ENCODE results near the gene FMN1.

Gene FMN1

DNA sequence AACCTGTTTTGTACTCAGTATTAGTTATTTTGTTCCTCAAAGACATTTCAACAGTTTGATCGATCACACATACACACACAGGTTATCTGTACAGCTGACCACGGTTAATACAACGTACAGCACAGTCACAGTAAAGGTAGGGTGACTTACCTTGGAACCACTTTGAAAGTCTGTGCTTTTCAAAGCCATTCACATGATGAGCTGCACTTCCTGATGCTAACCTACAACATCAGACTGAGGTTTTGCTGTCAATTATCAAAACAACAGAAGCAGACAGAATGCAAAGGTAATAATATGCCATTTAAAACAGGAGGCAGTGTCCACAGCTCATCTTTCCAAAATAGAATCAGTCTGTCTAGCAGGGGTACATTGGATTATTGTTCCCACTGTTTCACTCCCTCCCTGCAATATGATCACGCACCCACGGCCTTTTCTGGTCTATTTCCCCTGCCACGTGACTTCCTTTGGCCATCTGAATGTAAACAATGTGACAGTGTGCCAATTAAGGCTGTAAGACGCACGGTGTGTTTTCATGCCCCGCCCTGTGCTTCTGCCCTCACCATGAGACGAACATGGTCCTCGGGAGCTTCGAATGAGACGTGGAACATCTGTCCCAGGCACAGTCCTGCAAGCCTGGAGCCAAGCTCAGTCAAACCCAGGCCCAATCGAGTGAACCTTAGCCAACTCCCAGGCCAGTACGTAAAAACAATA, 102.4 kb downstream of the FMN1 start:
- Histone ChIP-seq H3K27ac (ENCODE audit: low read depth, low read length) (no peak overlapping the region), H3K4me1 (ENCODE audit: control insufficient read depth, insufficient read depth, low read length, unreplicated experiment) (peaks cover 1% of the 10 kb centered on the region), H3K79me2 (ENCODE audit: control insufficient read depth, insufficient read depth, low read length, unreplicated experiment) (no peaks in the 10 kb centered on the region), H3K27me3 (ENCODE audit: insufficient read depth, low read length) (no peaks in the 10 kb centered on the region), H3K4me3 (ENCODE audit: low read depth, low read length) (no peak overlapping the region), H2AFZ (ENCODE audit: low read length, unreplicated experiment) (no peak overlapping the region), H3K36me3 (ENCODE audit: insufficient read depth, low read length) (no peaks in the 10 kb centered on the region)

DNA sequence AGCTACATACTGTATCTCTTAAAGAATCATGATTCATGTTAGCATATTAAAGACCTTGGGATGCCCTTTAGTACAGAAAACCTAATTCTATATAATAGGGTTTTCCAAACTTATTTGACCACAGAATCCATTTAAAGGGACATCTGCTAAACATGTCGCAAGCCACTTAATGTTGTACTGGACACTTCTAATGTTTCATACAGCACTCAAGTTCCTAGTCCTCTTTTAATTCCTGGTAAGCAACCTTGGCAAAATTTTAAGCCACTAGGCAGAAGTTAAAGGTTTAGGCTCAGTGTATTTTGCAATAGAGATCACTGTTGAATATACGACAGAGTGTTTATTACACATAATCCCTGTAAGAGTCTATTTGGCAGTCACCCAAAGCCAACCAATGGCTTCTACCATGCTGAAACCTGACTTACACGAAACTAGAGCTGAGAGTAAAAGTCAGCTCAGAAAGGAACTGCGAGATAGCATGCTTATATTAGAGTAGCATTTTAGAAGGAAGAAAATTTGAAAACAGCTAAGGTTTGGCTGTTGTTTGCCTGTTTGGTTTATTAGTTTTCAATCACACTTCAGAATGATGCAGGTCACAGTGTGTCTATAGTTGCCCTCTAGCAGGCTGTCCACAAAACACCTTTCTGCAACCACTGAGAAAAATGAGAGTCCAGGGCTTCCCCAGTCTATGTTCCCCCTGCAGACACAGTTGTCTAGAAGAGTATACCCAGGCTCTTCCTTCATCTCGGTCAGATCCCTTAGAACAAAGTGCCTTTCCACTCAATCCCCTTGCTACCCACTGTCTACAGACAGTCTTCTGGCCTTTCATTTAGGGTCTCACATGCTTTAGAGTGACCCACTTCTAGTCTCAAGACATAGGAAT, 104.4 kb downstream of the FMN1 start:
- Histone ChIP-seq H3K27me3 (ENCODE audit: insufficient read depth, low read length) (no peaks in the 10 kb centered on the region), H3K27ac (ENCODE audit: low read depth, low read length) (no peak overlapping the region), H3K4me3 (ENCODE audit: low read depth, low read length) (no peak overlapping the region), H3K36me3 (ENCODE audit: insufficient read depth, low read length) (no peaks in the 10 kb centered on the region), H2AFZ (ENCODE audit: low read length, unreplicated experiment) (no peak overlapping the region), H3K79me2 (ENCODE audit: control insufficient read depth, insufficient read depth, low read length, unreplicated experiment) (no peaks in the 10 kb centered on the region), H3K4me1 (ENCODE audit: control insufficient read depth, insufficient read depth, low read length, unreplicated experiment) (peaks cover 4% of the 10 kb centered on the region)

DNA sequence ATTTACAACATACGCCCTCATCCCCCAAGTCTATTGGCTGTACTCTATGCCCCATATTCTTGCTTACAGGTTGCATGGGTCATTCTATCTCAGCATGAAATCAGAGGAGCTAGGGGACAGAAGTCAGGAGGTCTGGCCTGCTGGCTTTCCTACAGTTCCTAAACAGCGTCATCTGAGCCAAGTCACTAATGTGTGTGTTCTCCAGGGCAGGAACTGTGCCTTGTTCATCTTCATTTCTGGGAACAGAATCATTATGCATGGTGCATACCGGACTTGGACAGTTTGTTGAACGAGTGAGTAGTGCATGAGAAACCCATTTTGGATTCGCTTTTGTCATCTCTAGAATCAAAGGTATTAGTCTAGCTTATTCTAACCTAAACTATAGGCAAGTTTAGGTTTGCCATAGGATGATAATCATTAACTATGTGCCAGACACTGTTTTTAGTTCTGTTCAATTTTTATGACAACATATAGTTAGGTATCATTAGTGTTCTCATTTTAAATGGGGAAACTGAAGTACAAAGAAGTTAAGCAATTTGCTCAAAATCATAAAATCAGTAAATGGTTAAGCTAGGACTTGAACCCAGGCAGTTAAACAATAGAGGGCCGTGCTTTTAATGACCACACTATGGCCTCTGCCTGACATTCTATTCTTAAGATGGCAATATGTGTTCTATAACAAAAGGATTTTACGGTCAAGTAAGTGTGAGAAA, 105.2 kb downstream of the FMN1 start:
- no peaks in the 10 kb centered on the region for H3K27me3 ChIP-seq (ENCODE audit: insufficient read depth, low read length)
- no peaks in the 10 kb centered on the region for H3K79me2 ChIP-seq (ENCODE audit: control insufficient read depth, insufficient read depth, low read length, unreplicated experiment)
- H3K36me3 ChIP-seq (ENCODE audit: insufficient read depth, low read length) = no peaks in the 10 kb centered on the region
- H3K27ac ChIP-seq (ENCODE audit: low read depth, low read length) = no peak overlapping the region
- H3K4me1 ChIP-seq (ENCODE audit: control insufficient read depth, insufficient read depth, low read length, unreplicated experiment) = peaks cover 4% of the 10 kb centered on the region
- H3K4me3 ChIP-seq (ENCODE audit: low read depth, low read length) = no peak overlapping the region
- H2AFZ ChIP-seq (ENCODE audit: low read length, unreplicated experiment) = no peak overlapping the region

DNA sequence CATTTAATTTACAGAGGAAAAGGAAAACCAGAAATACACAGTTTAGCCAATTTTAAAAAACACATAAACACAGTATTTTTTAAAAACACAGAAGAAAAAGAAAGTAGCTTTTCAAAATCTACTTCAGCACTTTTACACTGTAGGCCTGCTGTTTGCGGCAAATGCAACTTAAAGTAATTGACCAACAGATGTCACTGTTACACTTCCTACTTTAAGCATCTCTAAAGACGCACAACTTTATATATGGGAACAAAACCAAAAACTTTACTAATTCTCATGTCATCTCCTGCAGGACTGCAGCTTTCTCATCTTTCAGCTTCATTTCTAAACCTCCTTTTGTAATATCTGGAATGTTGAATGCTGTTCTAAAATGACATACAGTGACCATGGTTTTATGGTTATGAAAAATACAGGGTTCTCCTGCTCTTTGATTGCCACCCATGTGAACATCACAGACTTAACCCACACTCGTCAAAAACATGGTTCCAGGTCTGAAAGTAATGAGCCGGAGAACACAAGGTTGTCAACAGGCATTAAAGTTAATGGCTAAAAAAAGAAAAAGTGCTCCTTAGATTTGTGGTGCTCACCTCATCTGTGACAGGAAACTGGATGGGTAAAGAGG, 107.9 kb downstream of the FMN1 start:
- H3K4me1 ChIP-seq (ENCODE audit: control insufficient read depth, insufficient read depth, low read length, unreplicated experiment) = peaks cover 4% of the 10 kb centered on the region
- H3K79me2 ChIP-seq (ENCODE audit: control insufficient read depth, insufficient read depth, low read length, unreplicated experiment) = no peaks in the 10 kb centered on the region
- no peak overlapping the region for H3K27ac ChIP-seq (ENCODE audit: low read depth, low read length)
- no peak overlapping the region for H3K4me3 ChIP-seq (ENCODE audit: low read depth, low read length)
- no peaks in the 10 kb centered on the region for H3K36me3 ChIP-seq (ENCODE audit: insufficient read depth, low read length)
- no peaks in the 10 kb centered on the region for H3K27me3 ChIP-seq (ENCODE audit: insufficient read depth, low read length)
- H2AFZ ChIP-seq (ENCODE audit: low read length, unreplicated experiment) = peak overlapping the region; percentile 28

- H3K36me3 ChIP-seq (ENCODE audit: insufficient read depth, low read length) = no peaks in the 10 kb centered on the region
- H2AFZ ChIP-seq (ENCODE audit: low read length, unreplicated experiment) = no peak overlapping the region
- no peaks in the 10 kb centered on the region for H3K79me2 ChIP-seq (ENCODE audit: control insufficient read depth, insufficient read depth, low read length, unreplicated experiment)
Measured at GRCh38 chr15:33084661-33085060, 109.9 kb downstream of the FMN1 start.

GRCh38 chr15:33083232-33084081, 111.1 kb downstream of the FMN1 start:
- Histone ChIP-seq H3K36me3 (ENCODE audit: insufficient read depth, low read length) (no peaks in the 10 kb centered on the region), H3K4me3 (ENCODE audit: low read depth, low read length) (no peak overlapping the region), H3K27me3 (ENCODE audit: insufficient read depth, low read length) (no peaks in the 10 kb centered on the region), H3K79me2 (ENCODE audit: control insufficient read depth, insufficient read depth, low read length, unreplicated experiment) (no peaks in the 10 kb centered on the region), H2AFZ (ENCODE audit: low read length, unreplicated experiment) (no peak overlapping the region), H3K27ac (ENCODE audit: low read depth, low read length) (no peak overlapping the region), H3K4me1 (ENCODE audit: control insufficient read depth, insufficient read depth, low read length, unreplicated experiment) (peaks cover 4% of the 10 kb centered on the region)

More at GRCh38 chr15:33084661-33085060, 109.9 kb downstream of the FMN1 start:
- Histone ChIP-seq H3K4me3 (ENCODE audit: low read depth, low read length) (no peak overlapping the region), H3K27ac (ENCODE audit: low read depth, low read length) (no peak overlapping the region), H3K27me3 (ENCODE audit: insufficient read depth, low read length) (no peaks in the 10 kb centered on the region), H3K4me1 (ENCODE audit: control insufficient read depth, insufficient read depth, low read length, unreplicated experiment) (peaks cover 4% of the 10 kb centered on the region)

DNA sequence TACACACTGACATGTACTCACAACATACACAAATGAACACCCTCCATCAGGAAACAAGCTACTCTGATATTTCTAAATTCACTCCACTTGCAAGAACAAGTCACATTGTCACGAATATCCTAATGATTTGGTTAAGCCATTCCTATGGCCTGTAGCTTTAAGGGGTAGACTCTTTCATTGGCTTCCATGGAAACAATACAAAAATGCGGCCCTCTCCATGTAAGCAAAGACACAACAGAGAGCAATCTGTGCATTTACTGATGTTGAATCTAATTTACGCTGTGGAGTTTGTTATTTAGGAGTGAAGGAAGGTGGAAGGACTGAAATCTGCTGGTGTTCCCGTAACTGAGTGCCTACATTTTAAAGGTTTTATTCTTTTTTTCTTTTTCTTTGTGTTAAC, 114.5 kb downstream of the FMN1 start:
- H3K27ac ChIP-seq (ENCODE audit: low read depth, low read length) = no peak overlapping the region
- no peaks in the 10 kb centered on the region for H3K4me1 ChIP-seq (ENCODE audit: control insufficient read depth, insufficient read depth, low read length, unreplicated experiment)
- no peak overlapping the region for H3K4me3 ChIP-seq (ENCODE audit: low read depth, low read length)
- no peaks in the 10 kb centered on the region for H3K36me3 ChIP-seq (ENCODE audit: insufficient read depth, low read length)
- H3K79me2 ChIP-seq (ENCODE audit: control insufficient read depth, insufficient read depth, low read length, unreplicated experiment) = no peaks in the 10 kb centered on the region
- H2AFZ ChIP-seq (ENCODE audit: low read length, unreplicated experiment) = no peak overlapping the region
- H3K27me3 ChIP-seq (ENCODE audit: insufficient read depth, low read length) = no peaks in the 10 kb centered on the region

- no peaks in the 10 kb centered on the region for H3K27me3 ChIP-seq (ENCODE audit: insufficient read depth, low read length)
- no peaks in the 10 kb centered on the region for H3K79me2 ChIP-seq (ENCODE audit: control insufficient read depth, insufficient read depth, low read length, unreplicated experiment)
- H3K36me3 ChIP-seq (ENCODE audit: insufficient read depth, low read length) = no peaks in the 10 kb centered on the region
Measured at GRCh38 chr15:33078607-33079006, 115.9 kb downstream of the FMN1 start.

DNA sequence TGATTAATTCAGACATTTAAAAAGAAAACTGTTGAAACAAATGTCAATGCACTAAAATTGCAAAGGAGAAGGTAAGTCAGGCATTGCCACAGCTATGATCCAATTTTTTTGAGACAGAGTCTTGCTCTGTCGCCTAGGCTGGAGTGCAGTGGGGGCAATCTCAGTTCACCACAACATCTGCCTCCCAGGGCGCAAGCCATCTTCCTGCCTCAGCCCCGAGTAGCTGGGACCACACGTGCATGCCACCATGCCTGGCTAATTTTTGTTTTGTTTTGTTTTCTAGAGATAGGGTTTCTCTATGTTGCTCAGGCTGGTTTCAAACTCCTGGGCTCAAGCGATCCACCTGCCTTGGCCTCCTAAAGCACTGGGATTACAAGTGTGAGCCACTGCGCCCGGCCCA, 117.6 kb downstream of the FMN1 start:
- H3K4me1 ChIP-seq (ENCODE audit: control insufficient read depth, insufficient read depth, low read length, unreplicated experiment) = no peaks in the 10 kb centered on the region
- H3K27me3 ChIP-seq (ENCODE audit: insufficient read depth, low read length) = peaks cover 4% of the 10 kb centered on the region; the same call in 1 of the 2 replicates
- no peaks in the 10 kb centered on the region for H3K36me3 ChIP-seq (ENCODE audit: insufficient read depth, low read length)
- no peak overlapping the region for H2AFZ ChIP-seq (ENCODE audit: low read length, unreplicated experiment)
- no peaks in the 10 kb centered on the region for H3K79me2 ChIP-seq (ENCODE audit: control insufficient read depth, insufficient read depth, low read length, unreplicated experiment)
- H3K27ac ChIP-seq (ENCODE audit: low read depth, low read length) = no peak overlapping the region
- no peak overlapping the region for H3K4me3 ChIP-seq (ENCODE audit: low read depth, low read length)

More at GRCh38 chr15:33078607-33079006, 115.9 kb downstream of the FMN1 start:
- no peak overlapping the region for H3K4me3 ChIP-seq (ENCODE audit: low read depth, low read length)
- H3K27ac ChIP-seq (ENCODE audit: low read depth, low read length) = no peak overlapping the region
- H3K4me1 ChIP-seq (ENCODE audit: control insufficient read depth, insufficient read depth, low read length, unreplicated experiment) = no peaks in the 10 kb centered on the region
- H2AFZ ChIP-seq (ENCODE audit: low read length, unreplicated experiment) = no peak overlapping the region
